IMR-90 (cell line): ENCODE results near the gene PCK1.

Experiments
- BHLHE40 ChIP-seq: fragments of 150-350 bp; IDR thresholded peaks from 2 replicates; pipeline ENCODE4 v1.6.1; 2016; ENCODE audit warnings: mild to moderate bottlenecking, low read depth, low read length
- CEBPB ChIP-seq: IDR thresholded peaks from 2 replicates; pipeline ENCODE4 v1.6.1; 2012; ENCODE audit warnings: low read depth, low read length, improper control_type of control experiment
- CTCF ChIP-seq: conservative IDR thresholded peaks from 2 replicates; pipeline ENCODE4 v1.5.1; 2012; ENCODE audit warnings: mild to moderate bottlenecking, low read depth, low read length, improper control_type of control experiment
- FOS ChIP-seq: fragments of 150-350 bp; IDR thresholded peaks from 2 replicates; pipeline ENCODE4 v1.6.1; 2016; ENCODE audit warnings: low read depth, low read length
- POLR2A ChIP-seq: IDR thresholded peaks from 2 replicates; pipeline ENCODE4 v1.6.1; 2012; ENCODE audit warnings: mild to moderate bottlenecking, low read depth, low read length
- RAD21 ChIP-seq: IDR thresholded peaks from 2 replicates; pipeline ENCODE4 v1.6.1; 2012; ENCODE audit warnings: low read length, improper control_type of control experiment
- RFX5 ChIP-seq: IDR thresholded peaks from 2 replicates; pipeline ENCODE4 v1.8.0; 2012; ENCODE audit warnings: low read depth, mild to moderate bottlenecking, low read length, moderate library complexity
- SMC3 ChIP-seq: fragments of 150-350 bp; IDR thresholded peaks from 2 replicates; pipeline ENCODE4 v1.6.1; 2016; ENCODE audit warnings: low read depth, mild to moderate bottlenecking, antibody characterized with exemption, low read length, moderate library complexity
- TF ChIP-seq, protein P1 (sequence below): fragments of 150-350 bp; IDR thresholded peaks from 2 replicates; pipeline ENCODE4 v1.6.1; 2016; ENCODE audit warnings: low read depth, mild to moderate bottlenecking, low read length, moderate library complexity, borderline replicate concordance

DNA sequence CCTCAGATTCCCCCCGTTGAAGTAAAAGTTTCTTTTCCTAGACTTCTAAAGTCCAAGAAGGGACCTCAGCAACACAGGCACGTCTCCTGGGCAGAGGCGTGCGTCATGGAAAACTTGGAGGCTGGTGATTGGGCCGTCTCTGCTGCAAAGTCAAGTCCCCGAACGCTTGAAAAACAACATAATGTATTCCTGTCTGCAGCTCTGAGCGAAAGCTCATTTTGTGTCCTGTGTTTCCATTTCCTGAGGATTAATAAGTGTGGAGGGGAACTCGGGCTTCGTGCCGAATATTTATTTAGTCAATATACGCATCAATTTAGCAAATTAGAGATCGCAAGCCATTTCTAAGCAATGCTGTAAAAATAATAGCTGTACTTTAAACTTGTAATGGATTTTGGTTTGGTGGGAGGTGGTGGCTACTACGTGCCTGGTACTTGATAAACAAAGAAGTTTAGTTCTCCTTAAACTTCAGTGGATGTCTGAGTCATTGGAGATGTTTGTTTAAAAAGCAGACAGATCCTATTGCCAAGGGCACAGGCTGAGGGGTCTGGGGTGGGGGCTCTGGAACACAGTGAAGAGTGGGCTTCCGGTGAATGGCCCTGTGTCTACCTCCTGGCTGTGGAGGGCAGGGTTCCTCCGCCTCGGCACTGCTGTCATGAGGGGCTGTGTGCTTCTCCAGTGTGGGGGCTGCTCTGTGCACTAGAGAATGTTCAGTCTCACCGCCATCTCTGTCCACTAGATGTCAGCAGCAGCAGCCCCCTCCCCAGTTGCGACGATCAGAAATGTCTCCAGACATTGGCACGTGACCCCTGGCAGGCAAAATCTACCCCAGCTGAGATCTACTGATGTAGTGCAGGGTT lies 21.8 kb downstream of the PCK1 start:
- no peak for TF ChIP-seq FOS
- no peak for TF ChIP-seq RFX5
- peak; percentile 36; the same call in 1 of the 2 replicates for TF ChIP-seq CTCF
- no peak for TF ChIP-seq CEBPB
- TF ChIP-seq POLR2A: no peak
- no peak for TF ChIP-seq SMC3
- TF ChIP-seq BHLHE40: peak; percentile 43; the same call in 1 of the 2 replicates
- TF ChIP-seq RAD21: no peak
- TF ChIP-seq, protein P1, sequence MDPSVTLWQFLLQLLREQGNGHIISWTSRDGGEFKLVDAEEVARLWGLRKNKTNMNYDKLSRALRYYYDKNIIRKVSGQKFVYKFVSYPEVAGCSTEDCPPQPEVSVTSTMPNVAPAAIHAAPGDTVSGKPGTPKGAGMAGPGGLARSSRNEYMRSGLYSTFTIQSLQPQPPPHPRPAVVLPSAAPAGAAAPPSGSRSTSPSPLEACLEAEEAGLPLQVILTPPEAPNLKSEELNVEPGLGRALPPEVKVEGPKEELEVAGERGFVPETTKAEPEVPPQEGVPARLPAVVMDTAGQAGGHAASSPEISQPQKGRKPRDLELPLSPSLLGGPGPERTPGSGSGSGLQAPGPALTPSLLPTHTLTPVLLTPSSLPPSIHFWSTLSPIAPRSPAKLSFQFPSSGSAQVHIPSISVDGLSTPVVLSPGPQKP: no peak
